GM23338 (cell line): Measurements from ENCODE around the gene RMI2. TPM values are rescaled to one million over a fixed set of nuclear protein-coding genes. Genes with fewer than 3 reads are reported as not detected.
A peak's percentile ranks its signal among the peaks of the same experiment; 100 is the strongest.

Source experiments
- ATAC-seq: fragments of 200-7000 bp; cut with Tn5 transposase; 3 replicates; pipeline ENCODE4 v1.9.1; 2020
- DNase-seq: peaks from one replicate; pipeline ENCODE4 v3.0.0-alpha.2; 2015; ENCODE audit warnings: low spot score
- H2AFZ ChIP-seq: fragments of 200-600 bp; sonication (generic); 2 replicates; pipeline ENCODE4 v1.8.0; 2016; ENCODE audit warnings: antibody characterized with exemption, mild to moderate bottlenecking, moderate library complexity
- H3F3A ChIP-seq: fragments of 200-600 bp; sonication (generic); replicated peaks from 2 replicates; pipeline ENCODE4 v1.8.0; 2017; ENCODE audit warnings: antibody characterized with exemption, mixed run types, low read depth
- H3K27ac ChIP-seq: fragments of 200-600 bp; sonication (generic); 2 replicates; pipeline ENCODE4 v1.6.1; 2016; ENCODE audit warnings: low read depth
- H3K27me3 ChIP-seq: fragments of 200-600 bp; sonication (generic); 2 replicates; pipeline ENCODE4 v1.8.0; 2016; ENCODE audit warnings: mild to moderate bottlenecking, mixed run types, moderate library complexity; ENCODE audit not compliant: insufficient read depth
- H3K36me3 ChIP-seq: fragments of 200-600 bp; sonication (generic); 2 replicates; pipeline ENCODE4 v1.8.0; 2016; ENCODE audit warnings: mild to moderate bottlenecking; ENCODE audit not compliant: insufficient read depth
- H3K4me1 ChIP-seq: fragments of 200-600 bp; sonication (generic); 2 replicates; pipeline ENCODE4 v1.8.0; 2016; ENCODE audit warnings: mild to moderate bottlenecking, moderate library complexity; ENCODE audit not compliant: insufficient read depth
- H3K4me2 ChIP-seq: fragments of 200-600 bp; sonication (generic); 2 replicates; pipeline ENCODE4 v1.7.1; 2017; ENCODE audit warnings: mixed run types
- H3K4me3 ChIP-seq: fragments of 200-600 bp; sonication (generic); 2 replicates; pipeline ENCODE4 v1.6.1; 2016; ENCODE audit warnings: mixed run types
- H3K79me2 ChIP-seq: fragments of 200-600 bp; sonication (generic); replicated peaks from 2 replicates; pipeline ENCODE4 v1.8.0; 2017; ENCODE audit warnings: mild to moderate bottlenecking; ENCODE audit not compliant: insufficient read depth
- H3K9me2 ChIP-seq: fragments of 200-600 bp; sonication (generic); 2 replicates; pipeline ENCODE4 v1.8.0; 2017; ENCODE audit not compliant: insufficient read depth
- H4K20me1 ChIP-seq: fragments of 200-600 bp; sonication (generic); replicated peaks from 2 replicates; pipeline ENCODE4 v1.8.0; 2017; ENCODE audit warnings: mild to moderate bottlenecking; ENCODE audit not compliant: insufficient read depth
- H3K27ac Mint-ChIP-seq: 2 replicates; pipeline ENCODE4 v1.8.0; 2020; ENCODE audit warnings: inconsistent platforms, mild to moderate bottlenecking, moderate library complexity, mixed read lengths
- H3K27me3 Mint-ChIP-seq: 3 replicates; pipeline ENCODE4 v1.8.0; 2022; ENCODE audit warnings: low read depth, mild to moderate bottlenecking, moderate library complexity, mixed read lengths, inconsistent platforms; ENCODE audit not compliant: insufficient read depth, poor library complexity
- H3K36me3 Mint-ChIP-seq: 3 replicates; pipeline ENCODE4 v1.8.0; 2021; ENCODE audit warnings: low read depth, mild to moderate bottlenecking, inconsistent platforms, moderate library complexity, mixed read lengths
- H3K4me1 Mint-ChIP-seq: 3 replicates; pipeline ENCODE4 v1.8.0; 2020; ENCODE audit warnings: mild to moderate bottlenecking, inconsistent platforms, mixed read lengths
- H3K4me3 Mint-ChIP-seq: 3 replicates; pipeline ENCODE4 v1.8.0; 2021; ENCODE audit warnings: moderate library complexity, mild to moderate bottlenecking, inconsistent platforms, mixed read lengths
- H3K9me3 Mint-ChIP-seq: 3 replicates; pipeline ENCODE4 v1.8.0; 2020; ENCODE audit warnings: moderate library complexity, mild to moderate bottlenecking, inconsistent platforms, mixed read lengths
- CREB1 ChIP-seq: fragments of 250-450 bp; sonication (Bioruptor Pico); IDR thresholded peaks from 2 replicates; pipeline ENCODE4 v1.5.0; 2020; ENCODE audit warnings: low read depth, mild to moderate bottlenecking, moderate library complexity
- EZH2 ChIP-seq: fragments of 200-600 bp; sonication (generic); IDR thresholded peaks from one replicate; pipeline ENCODE4 v1.8.0; 2017; ENCODE audit warnings: antibody characterized with exemption, mild to moderate bottlenecking, low read depth; ENCODE audit not compliant: unreplicated experiment
- EZH2phosphoT487 ChIP-seq: fragments of 200-600 bp; sonication (generic); IDR thresholded peaks from one replicate; pipeline ENCODE4 v1.8.1; 2018; ENCODE audit warnings: antibody characterized with exemption; ENCODE audit not compliant: unreplicated experiment
- JUNB ChIP-seq: IDR thresholded peaks from one replicate; pipeline ENCODE4 v1.6.1; 2016; ENCODE audit warnings: antibody characterized with exemption; ENCODE audit not compliant: unreplicated experiment
- NANOG ChIP-seq: IDR thresholded peaks from 2 replicates; pipeline ENCODE4 v1.6.1; 2016; ENCODE audit warnings: antibody characterized with exemption, borderline replicate concordance
- POLR2AphosphoS5 ChIP-seq: IDR thresholded peaks from 2 replicates; pipeline ENCODE4 v1.6.1; 2016; ENCODE audit warnings: antibody characterized with exemption, low read depth
- STAT1 ChIP-seq: IDR thresholded peaks from one replicate; pipeline ENCODE4 v1.6.1; 2016; ENCODE audit warnings: antibody characterized with exemption; ENCODE audit not compliant: unreplicated experiment
- ZNF114 ChIP-seq: fragments of 250-450 bp; sonication (Bioruptor Pico); IDR thresholded peaks from 2 replicates; pipeline ENCODE4 v1.5.0; 2020; ENCODE audit warnings: mild to moderate bottlenecking, moderate library complexity
- ZNF331 ChIP-seq: fragments of 250-450 bp; sonication (Bioruptor Pico); IDR thresholded peaks from 2 replicates; pipeline ENCODE4 v1.5.0; 2020; ENCODE audit warnings: low read depth, mild to moderate bottlenecking, moderate library complexity
- polyA plus RNA-seq: library from polyadenylated mRNA; unstranded; fragments of >200 nt; fragmentation: Nextera tagmentation; extraction: Ambion mirVana; gene quantifications from 2 replicates; pipeline ENCODE4 v1.2.1, GENCODE V29; 2016
- total RNA-seq: library from RNA; depleted of rRNA; stranded (reverse); fragments of >200 nt; shearing (Covaris generic); gene quantifications from 2 replicates; pipeline ENCODE4 v1.2.3, GENCODE V29; 2014
- TF ChIP-seq, protein P1 (sequence below): IDR thresholded peaks from one replicate; pipeline ENCODE4 v1.6.1; 2018; ENCODE audit warnings: antibody characterized with exemption; ENCODE audit not compliant: unreplicated experiment

RMI2 gene
- total and polyA plus RNA-seq, 2 experiments from 2014 or later: 98.2 to 108 TPM

DNA sequence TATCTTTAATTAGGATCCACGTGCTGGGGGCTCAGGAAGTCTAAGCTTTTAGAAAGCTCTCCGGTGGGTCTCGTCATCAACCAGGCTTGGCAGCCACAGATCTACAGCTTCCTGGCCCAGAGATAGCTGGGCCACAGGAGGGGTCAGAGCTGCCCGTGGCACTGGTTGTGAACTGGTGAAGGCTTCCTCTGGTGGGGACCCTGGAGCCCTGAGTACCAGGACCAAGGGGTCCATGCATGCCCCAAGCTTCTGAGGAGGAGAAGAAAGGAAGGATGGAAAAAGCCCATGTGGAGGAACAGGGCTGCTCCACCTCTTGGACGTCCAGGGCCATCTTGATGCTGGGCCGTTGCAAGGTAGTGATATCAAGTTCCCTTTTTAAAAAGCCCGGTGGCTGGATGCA lies 13.3 kb downstream of the RMI2 start (continued):
- TF ChIP-seq, protein P1, sequence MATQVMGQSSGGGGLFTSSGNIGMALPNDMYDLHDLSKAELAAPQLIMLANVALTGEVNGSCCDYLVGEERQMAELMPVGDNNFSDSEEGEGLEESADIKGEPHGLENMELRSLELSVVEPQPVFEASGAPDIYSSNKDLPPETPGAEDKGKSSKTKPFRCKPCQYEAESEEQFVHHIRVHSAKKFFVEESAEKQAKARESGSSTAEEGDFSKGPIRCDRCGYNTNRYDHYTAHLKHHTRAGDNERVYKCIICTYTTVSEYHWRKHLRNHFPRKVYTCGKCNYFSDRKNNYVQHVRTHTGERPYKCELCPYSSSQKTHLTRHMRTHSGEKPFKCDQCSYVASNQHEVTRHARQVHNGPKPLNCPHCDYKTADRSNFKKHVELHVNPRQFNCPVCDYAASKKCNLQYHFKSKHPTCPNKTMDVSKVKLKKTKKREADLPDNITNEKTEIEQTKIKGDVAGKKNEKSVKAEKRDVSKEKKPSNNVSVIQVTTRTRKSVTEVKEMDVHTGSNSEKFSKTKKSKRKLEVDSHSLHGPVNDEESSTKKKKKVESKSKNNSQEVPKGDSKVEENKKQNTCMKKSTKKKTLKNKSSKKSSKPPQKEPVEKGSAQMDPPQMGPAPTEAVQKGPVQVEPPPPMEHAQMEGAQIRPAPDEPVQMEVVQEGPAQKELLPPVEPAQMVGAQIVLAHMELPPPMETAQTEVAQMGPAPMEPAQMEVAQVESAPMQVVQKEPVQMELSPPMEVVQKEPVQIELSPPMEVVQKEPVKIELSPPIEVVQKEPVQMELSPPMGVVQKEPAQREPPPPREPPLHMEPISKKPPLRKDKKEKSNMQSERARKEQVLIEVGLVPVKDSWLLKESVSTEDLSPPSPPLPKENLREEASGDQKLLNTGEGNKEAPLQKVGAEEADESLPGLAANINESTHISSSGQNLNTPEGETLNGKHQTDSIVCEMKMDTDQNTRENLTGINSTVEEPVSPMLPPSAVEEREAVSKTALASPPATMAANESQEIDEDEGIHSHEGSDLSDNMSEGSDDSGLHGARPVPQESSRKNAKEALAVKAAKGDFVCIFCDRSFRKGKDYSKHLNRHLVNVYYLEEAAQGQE: no peak
- TF ChIP-seq JUNB (no peak), POLR2AphosphoS5 (no peak), CREB1 (CRISPR knock-in tag) (no peak), EZH2 (no peak), STAT1 (no peak)

DNA sequence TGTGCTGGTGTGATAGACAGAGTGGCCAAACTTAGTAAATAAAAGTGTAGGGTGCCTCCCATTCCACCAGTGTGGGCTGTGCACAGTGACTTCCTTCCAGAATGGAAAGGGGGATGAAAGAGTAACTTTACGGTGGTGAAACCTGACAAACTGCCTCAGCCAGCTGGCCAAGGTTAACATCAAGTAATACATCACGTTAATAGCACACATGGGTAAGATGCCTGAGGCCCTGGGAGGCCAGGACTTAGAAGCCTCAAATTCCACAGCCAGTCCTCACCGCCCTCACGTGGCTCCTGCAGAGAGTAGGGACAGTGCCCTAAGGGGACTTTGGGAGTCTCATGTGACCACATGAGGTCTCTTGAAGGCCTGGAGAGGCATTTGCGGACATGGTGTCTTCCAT lies 14.1 kb downstream of the RMI2 start:
- Mint-ChIP-seq H3K4me1 (peaks cover 34% of the 10 kb centered on the region), H3K27me3 (peaks cover 3% of the 10 kb centered on the region), H3K9me3 (no peaks in the 10 kb centered on the region), H3K27ac (no peak overlapping the region), H3K36me3 (0 out of 3 replicates have a peak, but pooled peaks cover 5% of the 10 kb centered on the region), H3K4me3 (no peak overlapping the region)
- H3F3A ChIP-seq: peaks cover 12% of the 10 kb centered on the region; the same call in 1 of the 2 replicates
- DNase-seq (no peak), ATAC-seq (no peak)
- H3K4me2 ChIP-seq: no peak overlapping the region
- H2AFZ ChIP-seq: no peak overlapping the region
- H3K27me3 ChIP-seq: no peaks in the 10 kb centered on the region
- TF ChIP-seq NANOG (no peak), ZNF331 (CRISPR knock-in tag) (no peak), ZNF114 (no peak), EZH2 (no peak)
- H3K4me3 ChIP-seq: no peak overlapping the region
- 0 out of 2 replicates have a peak, but pooled peaks cover 6% of the 10 kb centered on the region for H3K36me3 ChIP-seq
- H3K27ac ChIP-seq: no peak overlapping the region
- peaks cover 2% of the 10 kb centered on the region; the same call in 1 of the 2 replicates for H3K79me2 ChIP-seq
- peaks cover 31% of the 10 kb centered on the region for H3K4me1 ChIP-seq
- H3K9me2 ChIP-seq: no peaks in the 10 kb centered on the region
- no peaks in the 10 kb centered on the region for H4K20me1 ChIP-seq

DNA sequence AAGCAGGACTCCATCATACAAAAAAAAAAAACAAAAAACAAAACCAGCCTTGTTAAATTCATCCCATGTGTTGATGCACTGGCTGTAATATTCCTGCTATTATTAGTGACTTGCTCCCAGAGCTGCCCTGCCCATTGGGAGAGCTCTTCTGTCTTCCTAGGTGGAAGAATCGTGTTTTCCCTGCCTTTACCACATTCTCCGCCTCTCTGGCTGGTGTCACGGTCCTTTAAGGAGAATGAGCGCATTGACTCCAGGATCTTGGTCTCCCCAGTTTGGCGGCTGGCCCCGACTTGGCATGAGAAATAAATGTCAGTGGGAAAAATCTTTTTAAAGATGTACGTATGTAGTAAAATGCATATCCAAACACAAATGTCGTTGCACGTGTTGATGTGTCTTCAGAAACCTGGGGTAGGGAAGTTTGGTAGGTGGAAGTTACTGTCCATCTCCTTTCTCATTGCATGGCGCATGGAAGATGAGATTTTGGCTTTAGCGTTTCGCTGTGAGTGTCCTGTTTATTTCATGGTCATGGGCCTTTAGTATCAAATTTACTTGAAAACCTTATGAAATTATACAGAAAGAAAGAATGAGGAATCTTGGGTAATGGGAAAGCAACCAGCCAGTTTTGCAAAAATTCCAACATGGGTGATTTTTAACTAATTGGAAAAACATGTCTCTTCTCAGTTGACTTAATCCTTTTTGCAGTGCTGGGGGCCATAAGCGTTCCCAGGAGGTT lies 15.5 kb downstream of the RMI2 start:
- ATAC-seq: no peak
- H3K27ac Mint-ChIP-seq: no peak overlapping the region
- DNase-seq: no peak
- Histone ChIP-seq H3K4me2 (no peak overlapping the region), H3K4me1 (peaks cover 30% of the 10 kb centered on the region), H2AFZ (no peak overlapping the region), H3K4me3 (no peak overlapping the region), H3K9me2 (no peaks in the 10 kb centered on the region), H3K27me3 (no peaks in the 10 kb centered on the region), H3K27ac (peak overlapping the region; percentile 45), H3F3A (peaks cover 4% of the 10 kb centered on the region; the same call in 1 of the 2 replicates), H3K36me3 (0 out of 2 replicates have a peak, but pooled peaks cover 2% of the 10 kb centered on the region), H3K79me2 (no peaks in the 10 kb centered on the region), H4K20me1 (no peaks in the 10 kb centered on the region)
- H3K4me1 Mint-ChIP-seq: peaks cover 29% of the 10 kb centered on the region
- TF ChIP-seq, protein P1: no peak
- TF ChIP-seq EZH2phosphoT487: no peak
- no peak for TF ChIP-seq POLR2AphosphoS5
- no peak for TF ChIP-seq NANOG
- no peak for TF ChIP-seq JUNB
- TF ChIP-seq CREB1 (CRISPR knock-in tag): no peak
- no peak overlapping the region for H3K4me3 Mint-ChIP-seq
- 0 out of 3 replicates have a peak, but pooled peaks cover 2% of the 10 kb centered on the region for H3K36me3 Mint-ChIP-seq
- peaks cover 3% of the 10 kb centered on the region for H3K27me3 Mint-ChIP-seq
- no peaks in the 10 kb centered on the region for H3K9me3 Mint-ChIP-seq
